HFFc6 (cell line): ENCODE results near the gene IGF2BP3. TPM values are rescaled to one million over a fixed set of nuclear protein-coding genes. Genes with fewer than 3 reads are reported as not detected.
"Not testable (repeated sequence)": the region's sequence is repeated elsewhere in the genome, so short reads cannot be mapped to it uniquely, and the experiment has no call there.

Source experiments
- DNase-seq: peaks from one replicate; pipeline ENCODE4 v3.0.0-alpha.2; 2018
- H3K27ac Mint-ChIP-seq: 2 replicates; pipeline ENCODE4 v1.8.0; 2020; ENCODE audit warnings: mild to moderate bottlenecking, mixed read lengths
- H3K27me3 Mint-ChIP-seq: 2 replicates; pipeline ENCODE4 v1.8.0; 2021; ENCODE audit warnings: mild to moderate bottlenecking, moderate library complexity, mixed read lengths; ENCODE audit not compliant: insufficient read depth
- H3K36me3 Mint-ChIP-seq: 2 replicates; pipeline ENCODE4 v1.8.0; 2021; ENCODE audit warnings: low read depth, mixed read lengths
- H3K4me1 Mint-ChIP-seq: 2 replicates; pipeline ENCODE4 v1.8.0; 2020; ENCODE audit warnings: low read depth, mixed read lengths
- H3K4me3 Mint-ChIP-seq: 2 replicates; pipeline ENCODE4 v1.8.0; 2020; ENCODE audit warnings: mild to moderate bottlenecking, moderate library complexity, mixed read lengths
- H3K9me3 Mint-ChIP-seq: 2 replicates; pipeline ENCODE4 v1.8.0; 2020; ENCODE audit warnings: mild to moderate bottlenecking, mixed read lengths
- total RNA-seq, 6 experiments: library from RNA; stranded (reverse); fragmentation: NEBNext Ultra II Directional; extraction: Animal tissue kit (Norgen Biotek cat#: 25700); gene quantifications; 2 replicates in 1 of 6; 3 replicates in 5 of 6; pipeline ENCODE4 v1.2.3, GENCODE V29; 2021
- TF ChIP-seq, protein P1 (sequence below): fragments of 200-600 bp; sonication (generic); IDR thresholded peaks from 2 replicates; pipeline ENCODE4 v1.5.0; 2021; ENCODE audit warnings: antibody characterized with exemption, mild to moderate bottlenecking

Gene IGF2BP3
- total RNA-seq, 6 experiments from 2014 or later: 23.8 to 33.1 (median 31.0) TPM

DNA sequence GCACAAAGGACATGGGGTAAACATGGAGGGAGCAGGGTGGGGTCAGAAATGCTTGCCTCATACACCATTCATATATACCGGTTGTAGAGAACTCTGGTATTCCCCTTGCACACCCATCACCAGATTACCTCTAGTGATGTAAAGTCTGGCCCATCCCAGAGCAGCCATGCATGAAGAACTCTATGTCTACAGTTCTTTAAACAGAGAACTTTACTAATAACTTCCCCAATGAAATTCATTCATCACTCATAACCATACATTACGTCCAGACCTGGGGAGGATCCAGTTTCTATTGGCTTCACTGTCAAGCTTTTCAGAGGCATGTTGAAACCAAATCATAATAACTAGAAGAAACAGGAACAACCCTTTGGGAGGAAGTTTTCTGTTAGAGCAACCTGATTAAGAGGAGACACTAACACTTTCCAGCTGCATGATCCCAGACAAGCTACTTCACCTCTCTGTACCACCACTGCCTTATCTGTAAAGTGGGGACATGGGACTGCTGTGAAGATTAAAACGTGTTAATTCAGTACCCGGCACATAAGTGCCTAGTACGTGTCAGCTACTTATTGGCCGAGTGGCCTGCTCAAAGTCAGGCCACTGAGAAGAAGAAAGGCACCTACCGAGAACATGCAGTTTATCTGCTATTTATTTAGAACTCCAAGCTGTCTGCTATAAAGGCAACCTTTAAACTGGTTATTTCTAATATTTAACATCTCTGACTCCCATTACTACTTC is 59.7 kb downstream of the IGF2BP3 start:
- H3K4me1 Mint-ChIP-seq: 0 out of 2 replicates have a peak, but pooled peaks cover 4% of the 10 kb centered on the region
- no peaks in the 10 kb centered on the region; the same call in 1 of the 2 replicates for H3K27me3 Mint-ChIP-seq
- no peak overlapping the region for H3K27ac Mint-ChIP-seq
- TF ChIP-seq, protein P1, sequence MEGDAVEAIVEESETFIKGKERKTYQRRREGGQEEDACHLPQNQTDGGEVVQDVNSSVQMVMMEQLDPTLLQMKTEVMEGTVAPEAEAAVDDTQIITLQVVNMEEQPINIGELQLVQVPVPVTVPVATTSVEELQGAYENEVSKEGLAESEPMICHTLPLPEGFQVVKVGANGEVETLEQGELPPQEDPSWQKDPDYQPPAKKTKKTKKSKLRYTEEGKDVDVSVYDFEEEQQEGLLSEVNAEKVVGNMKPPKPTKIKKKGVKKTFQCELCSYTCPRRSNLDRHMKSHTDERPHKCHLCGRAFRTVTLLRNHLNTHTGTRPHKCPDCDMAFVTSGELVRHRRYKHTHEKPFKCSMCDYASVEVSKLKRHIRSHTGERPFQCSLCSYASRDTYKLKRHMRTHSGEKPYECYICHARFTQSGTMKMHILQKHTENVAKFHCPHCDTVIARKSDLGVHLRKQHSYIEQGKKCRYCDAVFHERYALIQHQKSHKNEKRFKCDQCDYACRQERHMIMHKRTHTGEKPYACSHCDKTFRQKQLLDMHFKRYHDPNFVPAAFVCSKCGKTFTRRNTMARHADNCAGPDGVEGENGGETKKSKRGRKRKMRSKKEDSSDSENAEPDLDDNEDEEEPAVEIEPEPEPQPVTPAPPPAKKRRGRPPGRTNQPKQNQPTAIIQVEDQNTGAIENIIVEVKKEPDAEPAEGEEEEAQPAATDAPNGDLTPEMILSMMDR: no peak
- no peak for DNase-seq
- peaks cover 50% of the 10 kb centered on the region for H3K36me3 Mint-ChIP-seq
- H3K4me3 Mint-ChIP-seq: no peak overlapping the region
- H3K9me3 Mint-ChIP-seq: no peaks in the 10 kb centered on the region; the same call in 1 of the 2 replicates

DNA sequence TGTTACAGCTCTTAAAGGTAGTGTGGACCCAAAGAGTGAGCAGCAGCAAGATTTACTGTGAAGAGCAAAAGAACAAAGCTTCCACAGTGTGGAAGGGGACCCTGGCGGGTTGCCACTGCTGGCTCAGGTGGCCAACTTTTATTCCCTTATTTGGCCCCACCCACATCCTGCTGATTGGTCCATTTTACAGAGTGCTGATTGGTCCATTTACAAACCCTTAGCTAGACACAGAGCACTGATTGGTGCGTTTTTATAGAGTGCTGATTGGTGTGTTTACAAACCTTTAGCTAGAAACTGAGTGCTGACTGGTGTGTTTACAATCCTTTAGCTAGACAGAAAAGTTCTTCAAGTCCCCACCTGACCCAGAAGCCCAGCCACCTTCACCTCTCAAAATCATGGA is 63.7 kb downstream of the IGF2BP3 start:
- peaks cover 44% of the 10 kb centered on the region for H3K36me3 Mint-ChIP-seq

DNA sequence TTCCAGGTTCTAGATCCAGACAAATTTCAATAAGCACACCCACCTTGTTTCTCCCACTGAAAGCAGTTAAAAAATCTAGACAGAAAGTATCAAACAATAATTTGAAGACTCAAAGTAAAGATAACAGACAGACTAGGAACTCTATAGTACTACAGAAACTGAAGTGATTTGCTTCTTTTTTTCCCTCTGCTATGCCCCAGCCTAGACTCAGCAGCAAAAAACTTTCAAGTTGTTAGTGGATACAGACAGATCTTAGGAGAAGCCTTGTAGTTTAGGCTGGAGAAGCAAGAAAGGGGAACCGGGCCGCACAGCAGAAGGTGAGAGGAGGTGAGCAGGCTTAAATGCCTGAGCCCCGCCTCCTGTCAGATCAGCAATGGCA is 65.1 kb downstream of the IGF2BP3 start:
- H3K27ac Mint-ChIP-seq: no peak overlapping the region
- no peaks in the 10 kb centered on the region for H3K27me3 Mint-ChIP-seq
- H3K36me3 Mint-ChIP-seq: peaks cover 44% of the 10 kb centered on the region
- no peaks in the 10 kb centered on the region; the same call in 1 of the 2 replicates for H3K9me3 Mint-ChIP-seq
- peaks cover 7% of the 10 kb centered on the region; the same call in 1 of the 2 replicates for H3K4me1 Mint-ChIP-seq
- TF ChIP-seq, protein P1: no peak
- H3K4me3 Mint-ChIP-seq: no peak overlapping the region
- DNase-seq: no peak

More for the DNA sequence above, 63.7 kb downstream of the IGF2BP3 start:
- not testable (repeated sequence) for H3K4me3 Mint-ChIP-seq, H3K27ac Mint-ChIP-seq, H3K27me3 Mint-ChIP-seq, DNase-seq, H3K4me1 Mint-ChIP-seq, H3K9me3 Mint-ChIP-seq

DNA sequence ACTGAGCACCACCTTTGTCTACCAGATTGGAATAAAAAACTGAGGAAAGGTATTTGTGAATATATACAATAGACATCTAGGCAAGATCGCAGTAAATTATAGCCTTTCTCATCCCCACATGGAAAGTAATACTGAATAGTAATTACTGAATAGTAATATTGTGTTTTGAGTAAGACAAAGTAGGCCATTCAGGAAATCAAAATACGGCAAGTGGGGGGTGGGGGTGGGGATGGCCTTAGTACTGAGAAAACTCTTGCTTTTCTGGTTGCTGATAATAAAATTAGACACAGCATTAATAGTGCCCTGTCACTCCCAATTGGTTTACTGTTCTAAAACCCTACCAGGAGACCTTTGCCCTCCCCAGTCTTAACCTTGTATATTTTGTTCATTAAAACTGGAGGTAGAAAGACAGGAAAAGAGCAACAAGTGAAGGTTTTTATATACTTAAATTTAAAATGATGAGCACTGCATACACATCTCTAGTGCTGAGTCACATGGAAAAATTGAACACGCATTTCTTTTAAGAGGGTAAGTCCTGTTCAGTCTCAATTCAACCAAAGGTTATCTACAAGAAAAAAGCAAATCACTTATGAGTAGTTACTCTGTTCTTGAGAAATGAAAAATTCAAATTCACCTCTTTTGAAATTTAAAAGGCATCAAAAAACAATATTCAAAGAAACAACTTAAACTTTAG is 65.6 kb downstream of the IGF2BP3 start:
- TF ChIP-seq, protein P1: no peak
- Mint-ChIP-seq H3K4me3 (no peak overlapping the region), H3K36me3 (peaks cover 44% of the 10 kb centered on the region), H3K4me1 (peaks cover 7% of the 10 kb centered on the region; the same call in 1 of the 2 replicates), H3K27me3 (no peaks in the 10 kb centered on the region), H3K27ac (no peak overlapping the region), H3K9me3 (no peaks in the 10 kb centered on the region; the same call in 1 of the 2 replicates)
- DNase-seq: no peak

DNA sequence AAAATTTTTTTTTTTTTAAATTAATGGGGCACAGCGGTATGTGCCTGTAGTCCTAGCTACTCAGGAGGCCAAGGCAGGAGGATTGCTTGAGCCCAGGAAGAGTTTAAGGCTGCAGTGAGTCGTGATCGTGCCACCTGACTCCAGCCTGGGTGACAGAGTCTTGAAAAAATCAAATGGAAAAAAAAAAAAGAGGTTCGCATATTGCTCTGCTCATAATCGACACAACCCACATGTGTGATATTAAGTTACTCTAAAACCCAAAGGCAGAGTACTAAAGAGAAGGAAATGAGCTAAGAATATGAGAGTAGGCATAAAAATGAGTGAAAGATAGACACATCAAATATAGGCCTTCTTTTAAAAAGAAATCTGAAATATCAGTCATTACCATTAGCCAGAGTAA is 66.3 kb downstream of the IGF2BP3 start:
- peaks cover 42% of the 10 kb centered on the region for H3K36me3 Mint-ChIP-seq
- no peaks in the 10 kb centered on the region for H3K27me3 Mint-ChIP-seq

DNA sequence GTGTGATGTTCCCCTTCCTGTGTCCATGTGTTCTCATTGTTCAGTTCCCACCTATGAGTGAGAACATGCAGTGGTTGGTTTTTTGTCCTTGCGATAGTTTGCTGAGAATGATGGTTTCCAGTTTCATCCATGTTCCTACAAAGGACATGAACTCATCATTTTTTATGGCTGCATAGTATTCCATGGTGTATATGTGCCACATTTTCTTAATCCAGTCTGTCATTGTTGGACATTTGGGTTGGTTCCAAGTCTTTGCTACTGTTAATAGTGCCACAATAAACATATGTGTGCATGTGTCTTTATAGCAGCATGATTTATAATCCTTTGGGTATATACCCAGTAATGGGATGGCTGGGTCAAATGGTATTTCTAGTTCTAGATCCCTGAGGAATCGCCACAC is 72.2 kb downstream of the IGF2BP3 start:
- H3K4me3 Mint-ChIP-seq, H3K27ac Mint-ChIP-seq, H3K36me3 Mint-ChIP-seq, H3K9me3 Mint-ChIP-seq, DNase-seq, H3K27me3 Mint-ChIP-seq: not testable (repeated sequence)
- H3K4me1 Mint-ChIP-seq: peaks cover 34% of the 10 kb centered on the region

More for the DNA sequence above, 66.3 kb downstream of the IGF2BP3 start:
- Mint-ChIP-seq H3K9me3 (no peaks in the 10 kb centered on the region; the same call in 1 of the 2 replicates), H3K4me1 (peaks cover 7% of the 10 kb centered on the region; the same call in 1 of the 2 replicates), H3K27ac (no peak overlapping the region), H3K4me3 (no peak overlapping the region)
- TF ChIP-seq, protein P1: no peak
- no peak for DNase-seq
